AG09319 (cell line): ENCODE results near the gene BSN.

Source experiments
- DNase-seq: peaks from one replicate; pipeline ENCODE4 v3.0.0-alpha.2; 2010; ENCODE audit warnings: low read depth; ENCODE audit errors: extremely low read depth
- CTCF ChIP-seq: IDR thresholded peaks from 2 replicates; pipeline ENCODE4 v1.5.1; 2011; ENCODE audit warnings: low read depth, mild to moderate bottlenecking, inconsistent platforms, low read length, moderate library complexity

Gene BSN

GRCh38 chr3:49629451-49629850, 75.2 kb downstream of the BSN start:
- no peak for DNase-seq
- no peak for TF ChIP-seq CTCF

- TF ChIP-seq CTCF, result no peak
- DNase-seq, result no peak
Observed at GRCh38 chr3:49629866-49630265, 75.6 kb downstream of the BSN start.

GRCh38 chr3:49630784-49631183, 76.5 kb downstream of the BSN start:
- TF ChIP-seq CTCF, result no peak
- DNase-seq, result no peak

GRCh38 chr3:49634736-49635135, 80.5 kb downstream of the BSN start:
- TF ChIP-seq CTCF, result no peak

GRCh38 chr3:49636883-49637609, 82.8 kb downstream of the BSN start:
- no peak for TF ChIP-seq CTCF
- no peak for DNase-seq

More at GRCh38 chr3:49634736-49635135, 80.5 kb downstream of the BSN start:
- no peak for DNase-seq

GRCh38 chr3:49638445-49638844, 84.2 kb downstream of the BSN start:
- no peak for DNase-seq
- TF ChIP-seq CTCF, result no peak

GRCh38 chr3:49639551-49639950, 85.3 kb downstream of the BSN start:
- no peak for DNase-seq
- TF ChIP-seq CTCF, result no peak
